NCI-H2107 treated with DMSO at 0.1 percent for 48 hours (cell line): ENCODE results near the gene ZNF28.
A peak's percentile ranks its signal among the peaks of the same experiment; 100 is the strongest.
"Not testable (repeated sequence)": the region's sequence is repeated elsewhere in the genome, so short reads cannot be mapped to it uniquely, and the experiment has no call there.

Experiments
- DNase-seq: peaks from one replicate; lab custom pipeline; 2025; ENCODE audit not compliant: unreplicated experiment; lab: John Stamatoyannopoulos, UW

The ZNF28 gene

GRCh38 chr19:52821204-52821960, at the start of gene ZNF28:
ZNF28 (minus strand) TSS chr19:52821633; CDS start chr19:52817958, 3,675 bp downstream.
- not testable (repeated sequence) for DNase-seq

- not testable (repeated sequence) for DNase-seq
Measured at GRCh38 chr19:52868031-52868430, 46.6 kb upstream of the ZNF28 start.

- DNase-seq: peak; percentile 15
Measured at GRCh38 chr19:52857378-52858191, 36.2 kb upstream of the ZNF28 start, which contains the start of gene ZNF468. ZNF468 (minus strand) TSS chr19:52857619; CDS start chr19:52854272, 3,347 bp downstream.

DNA sequence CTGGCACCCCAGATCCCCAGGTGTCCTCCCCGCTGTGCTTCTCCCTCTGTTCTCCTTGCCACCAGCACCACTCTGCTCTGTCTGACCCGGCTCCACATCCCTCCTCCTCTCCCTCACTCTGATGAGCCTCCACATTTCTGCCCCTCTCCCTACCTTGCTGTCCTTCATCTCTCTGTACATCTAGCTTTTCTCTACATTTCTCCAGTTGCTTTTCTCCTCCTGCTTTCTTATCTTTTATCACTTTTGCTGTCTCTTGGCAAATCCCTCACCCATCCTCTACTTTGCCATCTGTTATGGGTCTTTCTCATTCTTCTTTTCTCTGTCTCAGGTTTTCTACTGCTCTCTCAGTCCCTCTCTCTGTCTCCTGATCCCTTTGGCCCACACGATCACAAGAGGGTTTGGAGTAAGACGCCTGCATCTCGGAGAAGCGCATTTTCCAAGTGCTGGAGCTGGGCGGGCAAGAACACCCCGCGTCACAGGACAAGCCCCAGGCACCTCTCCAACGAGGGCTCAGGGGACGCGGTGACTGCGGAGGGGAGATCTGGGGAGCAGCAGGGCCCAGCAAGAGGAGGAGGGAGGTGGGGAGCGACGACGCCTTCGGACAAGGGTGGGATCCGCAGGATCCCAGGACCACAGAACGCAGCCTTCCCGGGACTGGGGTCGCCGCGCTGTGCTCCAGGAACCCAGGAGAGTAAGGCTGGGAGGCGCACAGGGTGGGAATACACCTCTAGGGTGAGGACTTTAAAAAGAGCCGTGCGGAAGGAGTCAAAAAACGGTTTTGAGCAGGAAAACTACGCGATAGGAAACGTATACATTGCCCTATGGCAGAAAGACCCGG, 35.3 kb upstream of the ZNF28 start:
- DNase-seq: not testable (repeated sequence)

DNA sequence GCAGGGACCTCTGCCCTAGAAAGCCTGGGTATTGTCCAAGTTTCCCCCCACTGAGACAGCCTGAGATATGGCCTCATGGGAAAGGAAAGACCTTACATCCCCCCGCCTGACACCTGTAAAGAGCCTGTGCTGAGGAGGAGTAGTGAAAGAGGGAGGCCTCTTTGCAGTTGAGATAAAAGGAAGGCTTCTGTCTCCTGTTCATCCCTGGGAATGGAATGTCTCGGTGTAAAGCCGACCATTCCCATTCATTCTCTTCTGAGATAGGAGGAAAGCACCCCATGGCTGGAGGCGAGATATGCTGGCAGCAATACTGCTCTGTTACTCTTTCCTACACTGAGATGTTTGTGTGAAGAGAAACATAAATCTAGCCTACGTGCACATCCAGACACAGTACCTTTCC, 25.9 kb upstream of the ZNF28 start:
- not testable (repeated sequence) for DNase-seq

DNA sequence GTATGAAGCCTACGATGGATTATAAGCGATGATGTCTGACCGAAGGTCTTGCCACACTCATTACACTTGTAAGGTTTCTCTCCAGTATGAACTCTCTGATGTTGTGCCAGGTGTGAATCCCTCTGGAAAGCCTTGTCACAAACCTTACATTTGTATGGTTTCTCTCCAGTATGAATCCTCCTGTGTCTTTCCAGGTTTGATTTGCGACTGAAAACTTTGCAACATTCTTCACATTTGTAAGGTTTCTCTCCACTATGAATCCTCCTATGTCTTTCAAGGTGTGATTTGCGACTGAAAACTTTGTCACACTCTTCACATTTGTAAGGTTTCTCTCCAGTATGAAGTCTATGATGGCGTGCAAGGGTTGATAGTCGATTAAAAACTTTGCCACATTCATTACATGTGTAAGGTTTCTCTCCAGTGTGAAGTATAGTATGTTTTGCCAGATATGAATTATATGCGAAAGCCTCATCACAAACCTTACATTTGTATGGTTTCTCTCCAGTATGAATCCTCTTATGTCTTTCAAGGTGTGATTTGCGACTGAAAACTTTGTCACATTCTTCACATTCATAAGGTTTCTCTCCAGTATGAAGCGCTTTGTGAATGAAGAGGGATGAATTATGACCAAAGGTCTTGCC, 19.5 kb upstream of the ZNF28 start:
- not testable (repeated sequence) for DNase-seq

DNA sequence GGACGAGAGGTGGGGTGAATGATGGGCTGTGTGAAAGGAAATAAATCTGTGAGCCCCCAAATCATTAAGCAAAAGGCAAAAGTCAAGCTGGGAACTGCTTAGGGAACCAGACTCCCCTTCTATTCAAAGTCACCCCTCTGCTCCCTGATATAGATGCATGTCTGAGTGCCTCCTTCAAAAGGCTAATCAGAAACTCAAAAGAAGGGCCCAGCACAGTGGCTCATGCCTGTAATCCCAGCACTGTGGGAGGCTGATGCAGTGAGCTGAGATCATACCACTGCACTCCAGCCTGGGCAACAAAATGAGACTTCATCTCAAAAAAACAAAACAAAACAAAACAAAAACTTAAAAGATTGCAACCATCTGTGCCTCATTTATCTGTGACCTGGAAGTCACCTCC, 12.9 kb upstream of the ZNF28 start:
- not testable (repeated sequence) for DNase-seq

DNA sequence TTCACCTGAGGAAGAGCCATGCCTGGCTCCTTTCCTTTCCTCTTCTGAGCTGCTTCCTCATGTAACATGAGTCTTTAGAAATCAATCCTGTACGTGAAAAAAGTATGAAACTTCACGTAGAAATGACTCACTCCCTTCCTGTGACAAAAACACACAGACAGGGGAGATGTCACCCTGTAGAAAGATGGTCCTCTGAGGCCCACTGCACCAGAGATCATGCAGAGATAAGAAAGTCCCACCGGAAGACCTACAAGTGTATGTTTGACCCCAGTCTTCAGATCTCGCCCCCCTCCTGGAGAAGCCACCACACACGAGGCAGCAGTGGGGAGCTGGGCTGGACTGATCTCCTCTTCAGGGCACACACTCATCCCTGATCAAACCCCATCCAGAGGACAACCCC, 12.1 kb upstream of the ZNF28 start:
- DNase-seq: not testable (repeated sequence)

GRCh38 chr19:52829866-52830265, 8.4 kb upstream of the ZNF28 start:
- DNase-seq: not testable (repeated sequence)

GRCh38 chr19:52825765-52826164, 4.3 kb upstream of the ZNF28 start:
- no peak for DNase-seq

DNA sequence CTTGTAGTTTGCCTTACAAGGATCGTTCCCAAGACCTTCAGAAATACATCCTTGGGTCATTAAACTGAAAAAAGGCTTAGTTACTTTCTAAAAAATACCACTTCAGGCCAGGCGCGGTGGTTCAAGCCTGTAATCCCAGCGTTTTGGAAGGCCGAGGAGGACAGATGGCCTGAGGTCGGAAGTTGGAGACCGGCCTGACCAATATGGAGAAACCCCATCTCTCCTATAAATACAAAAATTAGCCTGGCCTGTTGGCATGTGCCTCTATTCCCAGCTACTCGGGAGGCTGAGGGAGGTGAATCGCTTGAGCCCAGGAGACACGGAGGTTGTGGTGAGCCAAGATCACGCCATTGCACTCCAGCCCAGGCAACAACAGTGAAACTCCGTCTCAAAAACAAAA, 2.2 kb upstream of the ZNF28 start:
- no peak for DNase-seq

GRCh38 chr19:52820472-52821203, 795 bp downstream of the ZNF28 start:
- not testable (repeated sequence) for DNase-seq

GRCh38 chr19:52809801-52810200, 11.6 kb downstream of the ZNF28 start:
- DNase-seq: no peak

DNA sequence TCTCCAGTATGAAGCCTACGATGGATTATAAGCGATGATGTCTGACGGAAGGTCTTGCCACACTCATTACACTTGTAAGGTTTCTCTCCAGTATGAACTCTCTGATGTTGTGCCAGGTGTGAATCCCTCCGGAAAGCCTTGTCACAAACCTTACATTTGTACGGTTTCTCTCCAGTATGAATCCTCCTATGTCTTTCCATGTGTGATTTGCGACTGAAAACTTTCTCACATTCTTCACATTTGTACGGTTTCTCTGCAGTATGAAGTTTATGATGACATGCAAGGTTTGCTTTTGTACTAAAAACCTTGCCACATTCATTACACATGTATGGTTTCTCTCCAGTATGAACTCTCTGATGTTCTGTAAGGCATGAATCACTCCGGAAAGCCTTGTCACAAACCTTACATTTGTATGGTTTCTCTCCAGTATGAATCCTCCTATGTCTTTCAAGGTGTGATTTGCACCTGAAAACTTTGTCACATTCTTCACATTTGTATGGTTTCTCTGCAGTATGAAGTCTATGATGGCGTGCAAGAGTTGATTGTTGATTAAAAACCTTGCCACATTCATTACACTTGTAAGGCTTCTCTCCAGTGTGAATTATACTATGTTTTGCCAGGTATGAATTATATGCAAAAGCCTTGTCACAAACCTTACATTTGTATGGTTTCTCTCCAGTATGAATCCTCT, 21.3 kb downstream of the ZNF28 start:
- DNase-seq: not testable (repeated sequence)

DNA sequence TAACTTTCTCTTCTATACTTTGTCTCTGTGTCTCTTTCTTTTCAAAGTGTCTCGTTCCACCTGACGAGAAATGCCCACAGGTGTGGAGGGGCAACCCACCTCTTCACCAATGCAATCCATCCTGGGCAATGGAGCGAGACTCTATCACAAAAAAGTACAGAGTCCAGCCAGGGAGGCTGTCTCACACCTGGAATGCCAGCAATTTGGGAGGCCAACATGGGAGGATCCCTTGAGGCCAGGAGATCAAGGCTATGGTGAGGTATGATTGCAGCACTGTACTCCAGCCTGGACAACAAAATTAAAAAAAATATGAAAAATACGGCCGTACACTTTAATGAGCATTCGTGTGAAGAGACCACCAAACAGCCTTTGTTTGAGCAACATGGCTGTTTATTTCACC, 32.0 kb downstream of the ZNF28 start:
- DNase-seq: no peak

GRCh38 chr19:52786464-52787354, 34.7 kb downstream of the ZNF28 start, which contains the start of gene ZNF600:
ZNF600 (minus strand) TSS chr19:52786791; CDS start chr19:52778888, 7,903 bp downstream.
- not testable (repeated sequence) for DNase-seq

DNA sequence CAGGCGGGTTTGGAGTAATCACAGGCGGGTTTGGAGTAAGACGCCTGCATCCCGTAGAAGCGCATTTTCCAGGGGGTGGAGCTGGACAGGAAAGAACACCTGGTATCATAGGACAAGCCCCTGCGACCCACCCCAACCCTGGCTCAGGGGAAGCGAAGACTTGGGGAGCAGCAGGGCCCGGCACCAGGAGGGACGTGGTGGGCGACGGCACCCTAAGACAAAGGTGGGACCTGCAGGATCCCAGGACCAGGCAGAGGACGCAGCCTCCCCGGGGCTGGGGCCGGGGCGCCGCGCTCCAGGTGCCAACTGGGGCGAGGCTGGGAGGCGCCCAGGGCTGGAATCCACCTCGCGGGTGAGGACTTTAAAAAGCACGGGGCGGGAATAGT, 35.4 kb downstream of the ZNF28 start:
- no peak for DNase-seq

- DNase-seq: no peak
Measured at GRCh38 chr19:52785506-52785905, 35.9 kb downstream of the ZNF28 start.
